Measurements from ENCODE around the gene DLG2. TPM values are rescaled to one million over a fixed set of nuclear protein-coding genes. Genes with fewer than 3 reads are reported as not detected.
"Not testable (repeated sequence)": the region's sequence is repeated elsewhere in the genome, so short reads cannot be mapped to it uniquely, and the experiment has no call there.

DLG2 gene
- total RNA-seq, 4 donors from 2014 or later = 0.18 to 8.3 (median 2.5) TPM

- Histone ChIP-seq H3K4me1 (no peaks in the 10 kb centered on the region), H3K27ac (no peak overlapping the region), H3K36me3 (no peaks in the 10 kb centered on the region), H3K4me3 (no peak overlapping the region), H3K27me3 (no peaks in the 10 kb centered on the region), H3K9me3 (no peaks in the 10 kb centered on the region)
- no peak for DNase-seq
- TF ChIP-seq CTCF (IDR thresholded peaks at IDR 0.05) (no peak), POLR2A (IDR thresholded peaks at IDR 0.05) (no peak)
These were observed 1880.1 kb downstream of the DLG2 start for GRCh38 chr11:83746921-83747585.

GRCh38 chr11:83744620-83745192 lies 1882.4 kb downstream of the DLG2 start:
- H3K27ac ChIP-seq = no peak overlapping the region
- H3K9me3 ChIP-seq = no peaks in the 10 kb centered on the region
- no peak overlapping the region for H3K4me3 ChIP-seq
- no peaks in the 10 kb centered on the region for H3K27me3 ChIP-seq
- DNase-seq = no peak
- no peaks in the 10 kb centered on the region for H3K36me3 ChIP-seq
- no peaks in the 10 kb centered on the region for H3K4me1 ChIP-seq
- TF ChIP-seq CTCF (IDR thresholded peaks at IDR 0.05) (no peak), POLR2A (IDR thresholded peaks at IDR 0.05) (no peak)

- TF ChIP-seq POLR2A (IDR thresholded peaks at IDR 0.05) (no peak), CTCF (IDR thresholded peaks at IDR 0.05) (no peak)
- H3K36me3 ChIP-seq = no peaks in the 10 kb centered on the region
- H3K4me1 ChIP-seq = no peaks in the 10 kb centered on the region
- no peaks in the 10 kb centered on the region for H3K27me3 ChIP-seq
- H3K4me3 ChIP-seq = no peak overlapping the region
- H3K9me3 ChIP-seq = no peaks in the 10 kb centered on the region
- no peak for DNase-seq
- no peak overlapping the region for H3K27ac ChIP-seq
These were observed 1890.5 kb downstream of the DLG2 start for GRCh38 chr11:83736684-83737083.

- Histone ChIP-seq H3K4me1 (no peaks in the 10 kb centered on the region), H3K4me3 (no peak overlapping the region), H3K27me3 (no peaks in the 10 kb centered on the region), H3K27ac (no peak overlapping the region), H3K9me3 (no peaks in the 10 kb centered on the region), H3K36me3 (no peaks in the 10 kb centered on the region)
- no peak for DNase-seq
- TF ChIP-seq POLR2A (IDR thresholded peaks at IDR 0.05) = no peak
- TF ChIP-seq CTCF (IDR thresholded peaks at IDR 0.05) = no peak
These were observed 1893.0 kb downstream of the DLG2 start for GRCh38 chr11:83734120-83734519.

GRCh38 chr11:83731288-83731687 lies 1895.9 kb downstream of the DLG2 start:
- H3K9me3 ChIP-seq, H3K4me3 ChIP-seq, H3K36me3 ChIP-seq, H3K27me3 ChIP-seq, H3K27ac ChIP-seq, DNase-seq, H3K4me1 ChIP-seq: not testable (repeated sequence)

- Histone ChIP-seq H3K36me3 (no peaks in the 10 kb centered on the region), H3K4me1 (no peaks in the 10 kb centered on the region), H3K9me3 (no peaks in the 10 kb centered on the region), H3K4me3 (no peak overlapping the region), H3K27me3 (no peaks in the 10 kb centered on the region), H3K27ac (no peak overlapping the region)
- TF ChIP-seq CTCF (IDR thresholded peaks at IDR 0.05) (no peak), POLR2A (IDR thresholded peaks at IDR 0.05) (no peak)
- no peak for DNase-seq
These were observed 1898.9 kb downstream of the DLG2 start for GRCh38 chr11:83728281-83728680.
